Right atrium auricular region (tissue), 2 donors: ENCODE results near the gene TXLNB. TPM values are rescaled to one million over a fixed set of nuclear protein-coding genes. Genes with fewer than 3 reads are reported as not detected.

ENCODE experiments used
- DNase-seq: peaks from one replicate; pipeline ENCODE4 v3.0.0-alpha.2; 2019; ENCODE audit warnings: low spot score
- H3K27ac ChIP-seq, 2 donors: fragments of 200-600 bp; sonication (generic); 1 replicate in 1 of 2; 2 replicates in 1 of 2; pipeline ENCODE4 v1.5.1; 2016 to 2019
- H3K27me3 ChIP-seq, 2 donors: fragments of 200-600 bp; sonication (generic); one replicate each; pipeline versions ENCODE4 v1.5.1 to v1.6.0; 2017 to 2019
- H3K36me3 ChIP-seq: fragments of 200-600 bp; sonication (generic); one replicate; pipeline ENCODE4 v1.5.1; 2016
- H3K4me1 ChIP-seq, 2 donors: fragments of 200-600 bp; sonication (generic); one replicate each; pipeline versions ENCODE4 v1.5.1 to v1.6.0; 2017 to 2019
- H3K4me3 ChIP-seq, 2 donors: fragments of 200-600 bp; sonication (generic); 1 replicate in 1 of 2; 2 replicates in 1 of 2; pipeline ENCODE4 v1.5.1; 2017 to 2019; ENCODE audit warnings: mild to moderate bottlenecking in 1 of 2, moderate library complexity in 1 of 2
- H3K9me3 ChIP-seq, 2 donors: fragments of 200-600 bp; sonication (generic); one replicate each; pipeline ENCODE4 v1.5.1; 2019
- total RNA-seq, 2 donors: library from RNA; depleted of rRNA; stranded (reverse); fragments of >200 nt; gene quantifications; one replicate each; pipeline ENCODE4 v1.1.0, GENCODE V29; 2016
- TF ChIP-seq, protein P1 (sequence below), 2 donors: fragments of 200-600 bp; sonication (generic); IDR thresholded peaks; one replicate each; pipeline ENCODE4 v1.5.1; 2019; ENCODE audit warnings: antibody characterized with exemption in 2 of 2

The TXLNB gene
- total RNA-seq, 2 donors from 2014 or later = 74.7 to 132 TPM

DNA sequence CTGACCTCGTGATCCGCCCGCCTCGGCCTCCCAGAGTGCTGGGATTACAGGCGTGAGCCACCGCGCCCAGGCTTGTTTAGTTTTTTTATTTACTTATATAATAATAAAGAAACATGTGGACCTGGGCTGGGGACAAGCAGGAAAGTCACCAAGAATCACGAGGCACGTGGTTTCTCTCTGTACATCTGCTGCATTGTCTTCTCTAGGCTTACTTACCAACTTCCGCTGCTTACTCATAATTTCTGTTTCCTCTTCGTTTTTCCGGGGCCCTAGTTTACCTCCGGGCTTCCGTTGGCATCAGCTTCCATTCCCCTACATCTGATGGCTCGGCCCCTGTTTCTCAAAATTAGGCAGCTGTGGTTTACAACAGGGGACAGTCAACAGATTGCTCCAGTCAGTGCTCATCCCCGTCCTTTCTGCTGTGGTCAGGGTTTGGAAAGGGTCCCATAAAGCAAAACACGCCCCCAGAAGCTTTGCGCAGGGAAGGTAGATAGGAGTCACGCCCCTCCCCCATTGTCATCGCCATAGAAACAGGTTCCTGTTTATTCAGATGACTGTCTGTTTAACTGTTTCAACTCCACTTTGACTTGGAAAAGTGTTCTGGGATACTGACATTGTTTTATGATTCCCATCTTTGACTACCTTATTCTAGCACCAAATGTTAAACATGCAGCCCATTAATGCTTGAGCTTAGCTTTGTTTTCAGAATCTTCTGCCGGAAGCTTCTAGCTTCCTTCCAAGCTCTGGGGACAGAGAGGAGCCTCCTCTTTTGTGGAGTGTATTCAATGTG lies 31.9 kb upstream of the TXLNB start:
- no peaks in the 10 kb centered on the region for H3K27me3 ChIP-seq
- no peaks in the 10 kb centered on the region for H3K36me3 ChIP-seq
- peak; percentile 81 for DNase-seq
- TF ChIP-seq, protein P1, sequence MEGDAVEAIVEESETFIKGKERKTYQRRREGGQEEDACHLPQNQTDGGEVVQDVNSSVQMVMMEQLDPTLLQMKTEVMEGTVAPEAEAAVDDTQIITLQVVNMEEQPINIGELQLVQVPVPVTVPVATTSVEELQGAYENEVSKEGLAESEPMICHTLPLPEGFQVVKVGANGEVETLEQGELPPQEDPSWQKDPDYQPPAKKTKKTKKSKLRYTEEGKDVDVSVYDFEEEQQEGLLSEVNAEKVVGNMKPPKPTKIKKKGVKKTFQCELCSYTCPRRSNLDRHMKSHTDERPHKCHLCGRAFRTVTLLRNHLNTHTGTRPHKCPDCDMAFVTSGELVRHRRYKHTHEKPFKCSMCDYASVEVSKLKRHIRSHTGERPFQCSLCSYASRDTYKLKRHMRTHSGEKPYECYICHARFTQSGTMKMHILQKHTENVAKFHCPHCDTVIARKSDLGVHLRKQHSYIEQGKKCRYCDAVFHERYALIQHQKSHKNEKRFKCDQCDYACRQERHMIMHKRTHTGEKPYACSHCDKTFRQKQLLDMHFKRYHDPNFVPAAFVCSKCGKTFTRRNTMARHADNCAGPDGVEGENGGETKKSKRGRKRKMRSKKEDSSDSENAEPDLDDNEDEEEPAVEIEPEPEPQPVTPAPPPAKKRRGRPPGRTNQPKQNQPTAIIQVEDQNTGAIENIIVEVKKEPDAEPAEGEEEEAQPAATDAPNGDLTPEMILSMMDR (IDR thresholded peaks at IDR 0.05) = no peak
- no peaks in the 10 kb centered on the region for H3K4me1 ChIP-seq
- H3K27ac ChIP-seq = peak overlapping the region; percentile 56 to 69
- no peaks in the 10 kb centered on the region for H3K9me3 ChIP-seq
- H3K4me3 ChIP-seq = peak overlapping the region in 1 of 2 donors; percentile 20

- Histone ChIP-seq H3K36me3 (no peaks in the 10 kb centered on the region), H3K9me3 (no peaks in the 10 kb centered on the region), H3K27me3 (no peaks in the 10 kb centered on the region), H3K4me1 (no peaks in the 10 kb centered on the region), H3K4me3 (no peak overlapping the region), H3K27ac (no peak overlapping the region)
- TF ChIP-seq, protein P1 (IDR thresholded peaks at IDR 0.05) = no peak
- no peak for DNase-seq
These were observed 28.3 kb upstream of the TXLNB start for GRCh38 chr6:139320081-139320480.

DNA sequence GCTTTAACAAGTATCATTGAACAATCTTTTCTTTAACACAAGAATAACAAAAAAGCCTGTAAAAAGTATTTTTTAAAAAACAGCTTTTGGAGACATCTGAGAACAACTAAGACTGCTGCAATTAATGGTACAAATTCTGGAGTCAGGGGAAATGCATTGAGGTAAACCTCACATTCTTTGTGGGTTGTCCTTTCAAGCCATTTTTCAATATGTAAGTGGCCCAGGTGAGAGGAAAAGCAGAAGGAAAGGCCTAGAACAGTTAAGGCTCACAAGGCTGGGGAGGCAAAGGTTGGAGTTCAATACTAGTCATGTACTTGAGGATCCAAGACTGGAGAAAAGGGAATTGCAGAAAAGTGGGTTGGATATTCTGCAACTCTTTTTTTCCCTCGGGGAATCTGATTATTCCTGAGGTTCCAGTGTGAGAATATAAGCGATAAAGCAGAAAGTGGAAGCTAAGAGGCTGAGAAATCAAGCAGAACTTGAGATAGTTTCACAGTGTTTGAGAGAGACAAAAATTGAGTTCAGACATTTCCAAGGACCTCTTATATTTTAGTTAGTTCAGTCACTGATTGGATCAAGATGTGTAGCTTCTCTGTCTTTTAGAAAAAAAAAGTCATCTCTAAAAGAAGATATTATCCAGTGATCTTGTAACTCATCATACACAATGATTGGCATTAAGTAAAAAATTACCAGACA lies 25.0 kb upstream of the TXLNB start:
- H3K9me3 ChIP-seq = no peaks in the 10 kb centered on the region
- DNase-seq = no peak
- no peaks in the 10 kb centered on the region for H3K4me1 ChIP-seq
- no peaks in the 10 kb centered on the region for H3K36me3 ChIP-seq
- H3K27me3 ChIP-seq = no peaks in the 10 kb centered on the region
- no peak overlapping the region for H3K27ac ChIP-seq
- no peak overlapping the region for H3K4me3 ChIP-seq
- TF ChIP-seq, protein P1 (IDR thresholded peaks at IDR 0.05) = no peak

- TF ChIP-seq, protein P1 (IDR thresholded peaks at IDR 0.05) = no peak
- no peak for DNase-seq
- Histone ChIP-seq H3K27me3 (no peaks in the 10 kb centered on the region), H3K9me3 (no peaks in the 10 kb centered on the region), H3K4me3 (no peak overlapping the region), H3K36me3 (no peaks in the 10 kb centered on the region), H3K27ac (no peak overlapping the region), H3K4me1 (no peaks in the 10 kb centered on the region)
These were observed 22.2 kb upstream of the TXLNB start for GRCh38 chr6:139313784-139314545.

GRCh38 chr6:139313229-139313628 lies 21.4 kb upstream of the TXLNB start:
- Histone ChIP-seq H3K36me3 (no peaks in the 10 kb centered on the region), H3K4me1 (no peaks in the 10 kb centered on the region), H3K27ac (no peak overlapping the region), H3K9me3 (no peaks in the 10 kb centered on the region), H3K27me3 (no peaks in the 10 kb centered on the region), H3K4me3 (no peak overlapping the region)
- TF ChIP-seq, protein P1 (IDR thresholded peaks at IDR 0.05) = no peak
- DNase-seq = no peak
